RWPE2 (cell line): Measurements from ENCODE around the gene ELP1.
"Not testable (repeated sequence)": the region's sequence is repeated elsewhere in the genome, so short reads cannot be mapped to it uniquely, and the experiment has no call there.

Experiments used
- ATAC-seq: fragments of 200-7000 bp; cut with Tn5 transposase; 3 replicates; pipeline ENCODE4 v1.9.1; 2021; ENCODE audit warnings: low read depth
- DNase-seq: peaks from one replicate; pipeline ENCODE4 v3.0.0-alpha.2; 2020; ENCODE audit warnings: low spot score
- H3K27ac ChIP-seq: fragments of 450-650 bp; 2 replicates; pipeline ENCODE4 v1.5.1; 2017; ENCODE audit warnings: mild to moderate bottlenecking; ENCODE audit not compliant: poor library complexity, severe bottlenecking
- H3K27me3 ChIP-seq: fragments of 250-450 bp; sonication (Bioruptor Pico); 2 replicates; pipeline ENCODE4 v1.5.1; 2021; ENCODE audit warnings: mild to moderate bottlenecking, moderate library complexity; ENCODE audit not compliant: insufficient read depth, poor library complexity, severe bottlenecking
- H3K36me3 ChIP-seq: fragments of 250-450 bp; sonication (Bioruptor Pico); 2 replicates; pipeline ENCODE4 v1.5.1; 2020; ENCODE audit warnings: low read depth, mild to moderate bottlenecking, moderate library complexity
- H3K4me1 ChIP-seq: fragments of 250-450 bp; sonication (Bioruptor Pico); 2 replicates; pipeline ENCODE4 v1.5.1; 2021; ENCODE audit warnings: mild to moderate bottlenecking, moderate library complexity; ENCODE audit not compliant: insufficient read depth, poor library complexity, severe bottlenecking
- H3K4me3 ChIP-seq: fragments of 250-450 bp; sonication (Bioruptor Pico); 2 replicates; pipeline ENCODE4 v1.5.1; 2021; ENCODE audit warnings: mild to moderate bottlenecking, moderate library complexity; ENCODE audit not compliant: severe bottlenecking
- H3K9me3 ChIP-seq: fragments of 250-450 bp; sonication (Bioruptor Pico); 2 replicates; pipeline ENCODE4 v1.5.1; 2021; ENCODE audit warnings: mild to moderate bottlenecking, moderate library complexity; ENCODE audit not compliant: severe bottlenecking
- CTCF ChIP-seq: fragments of 450-650 bp; IDR thresholded peaks from one replicate; pipeline ENCODE4 v1.5.1; 2017; ENCODE audit warnings: mild to moderate bottlenecking, moderate library complexity; ENCODE audit not compliant: poor library complexity, severe bottlenecking

Gene ELP1

DNA sequence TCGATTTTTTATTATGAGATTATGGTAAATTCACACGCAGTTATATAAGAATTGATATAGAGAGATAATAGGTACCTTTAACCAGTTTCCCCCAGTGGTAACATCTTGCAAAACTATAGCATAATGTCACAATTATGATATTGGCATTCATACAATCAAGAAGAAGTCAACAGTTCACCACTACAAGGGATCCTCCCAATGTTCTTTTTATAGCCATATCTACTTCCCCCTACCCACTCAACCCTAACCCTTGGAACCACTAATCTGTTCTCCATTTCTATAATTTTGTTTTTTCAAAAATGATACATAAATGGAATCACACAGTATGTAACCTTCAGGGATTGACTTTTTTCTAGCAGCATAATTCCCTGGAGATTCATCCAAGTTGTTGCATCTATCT, 88.0 kb downstream of the ELP1 start:
- ATAC-seq (no peak), DNase-seq (no peak)
- H3K4me3 ChIP-seq = no peak overlapping the region
- no peak for TF ChIP-seq CTCF
- peaks cover 9% of the 10 kb centered on the region for H3K4me1 ChIP-seq
- no peaks in the 10 kb centered on the region for H3K27me3 ChIP-seq
- no peaks in the 10 kb centered on the region for H3K36me3 ChIP-seq
- no peak overlapping the region for H3K27ac ChIP-seq
- no peaks in the 10 kb centered on the region for H3K9me3 ChIP-seq

DNA sequence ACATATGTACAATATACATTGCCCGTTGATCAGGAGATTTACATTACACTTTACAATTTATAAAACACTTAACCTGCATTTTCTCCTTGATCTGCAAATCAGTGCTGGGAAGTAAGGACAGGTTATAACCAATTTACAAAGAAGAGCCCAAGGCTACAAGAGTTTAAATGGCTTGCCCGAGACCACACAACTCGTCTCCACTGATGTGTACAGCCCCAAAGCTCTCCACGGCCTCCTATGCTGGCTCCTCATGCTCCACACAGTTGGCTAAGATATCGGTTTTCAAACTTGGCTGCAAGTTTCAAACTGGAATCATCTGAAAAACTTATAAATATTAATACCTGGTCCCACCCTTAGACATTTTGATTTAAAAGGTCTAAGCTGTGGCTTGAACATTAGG, 88.4 kb downstream of the ELP1 start:
- Histone ChIP-seq H3K4me1 (peaks cover 9% of the 10 kb centered on the region), H3K36me3 (no peaks in the 10 kb centered on the region), H3K27ac (no peak overlapping the region), H3K4me3 (no peak overlapping the region), H3K27me3 (no peaks in the 10 kb centered on the region), H3K9me3 (no peaks in the 10 kb centered on the region)
- ATAC-seq (no peak), DNase-seq (no peak)
- TF ChIP-seq CTCF = no peak

- H3K27ac ChIP-seq = no peak overlapping the region
- DNase-seq = no peak
Observed at GRCh38 chr9:108844856-108845255, 89.1 kb downstream of the ELP1 start.

GRCh38 chr9:108844391-108844790, 89.5 kb downstream of the ELP1 start:
- Histone ChIP-seq H3K27me3 (no peaks in the 10 kb centered on the region), H3K4me1 (peaks cover 9% of the 10 kb centered on the region), H3K27ac (no peak overlapping the region), H3K36me3 (no peaks in the 10 kb centered on the region), H3K4me3 (no peak overlapping the region), H3K9me3 (no peaks in the 10 kb centered on the region)
- no peak for TF ChIP-seq CTCF
- DNase-seq (no peak), ATAC-seq (no peak)

More at GRCh38 chr9:108844856-108845255, 89.1 kb downstream of the ELP1 start:
- H3K4me1 ChIP-seq = peaks cover 9% of the 10 kb centered on the region
- H3K27me3 ChIP-seq = no peaks in the 10 kb centered on the region
- no peaks in the 10 kb centered on the region for H3K9me3 ChIP-seq
- TF ChIP-seq CTCF = no peak
- no peak for ATAC-seq
- no peak overlapping the region for H3K4me3 ChIP-seq
- no peaks in the 10 kb centered on the region for H3K36me3 ChIP-seq

DNA sequence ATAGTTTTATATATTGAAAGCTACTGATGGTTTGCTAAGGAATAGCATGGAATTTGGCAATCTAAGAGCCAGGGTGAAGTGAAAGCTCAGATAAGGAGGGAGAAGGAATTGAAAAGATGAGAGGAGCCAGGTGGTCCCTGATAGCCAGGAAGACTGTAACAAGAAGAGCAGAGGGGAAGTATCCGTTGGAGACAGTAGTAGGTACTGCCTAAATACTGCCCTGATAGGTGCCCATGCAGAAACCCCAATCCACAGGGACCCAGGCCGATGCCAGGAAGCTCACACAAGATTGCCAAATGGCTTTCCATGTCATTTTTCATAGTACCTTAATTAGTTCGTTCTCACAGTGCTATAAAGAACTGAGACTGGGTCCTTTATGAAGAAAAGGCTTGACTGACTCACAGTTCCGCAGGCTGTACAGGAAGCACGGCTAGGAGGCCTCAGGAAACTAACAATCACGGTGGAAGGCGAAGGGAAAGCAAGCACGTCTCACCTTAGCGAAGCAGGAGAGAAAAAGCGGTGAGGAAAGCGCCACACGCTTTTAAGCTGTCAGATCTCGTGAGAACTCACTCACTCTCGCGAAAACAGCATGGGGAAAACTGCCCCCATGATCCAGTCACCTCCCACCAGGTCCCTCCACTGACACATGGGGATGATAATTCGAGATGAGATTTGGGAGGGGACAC, 91.2 kb downstream of the ELP1 start:
- no peaks in the 10 kb centered on the region for H3K9me3 ChIP-seq
- H3K4me1 ChIP-seq = peaks cover 19% of the 10 kb centered on the region
- no peak overlapping the region for H3K4me3 ChIP-seq
- H3K27me3 ChIP-seq = no peaks in the 10 kb centered on the region
- no peaks in the 10 kb centered on the region for H3K36me3 ChIP-seq
- no peak for TF ChIP-seq CTCF
- H3K27ac ChIP-seq = no peak overlapping the region
- DNase-seq (no peak), ATAC-seq (no peak)

- H3K27ac ChIP-seq = peak overlapping the region; percentile 100
- H3K27me3 ChIP-seq, H3K9me3 ChIP-seq, H3K36me3 ChIP-seq, ATAC-seq, H3K4me3 ChIP-seq, DNase-seq: not testable (repeated sequence)
- H3K4me1 ChIP-seq = peaks cover 43% of the 10 kb centered on the region
Observed at GRCh38 chr9:108839561-108839960, 94.4 kb downstream of the ELP1 start.
